B cell (primary cell): ENCODE data around the gene COL6A1. TPM values are rescaled to one million over a fixed set of nuclear protein-coding genes. Genes with fewer than 3 reads are reported as not detected.

Experiments used
- ATAC-seq: fragments of 200-7000 bp; cut with Tn5 transposase; one replicate; pipeline ENCODE4 v1.10.0; 2021; ENCODE audit warnings: low read depth, mild to moderate bottlenecking, moderate number of reproducible peaks, moderate library complexity
- CTCF ChIA-PET: fragments of 350-600 bp; sonication (Branson Sonifier 250); formaldehyde crosslinking; loops from one replicate; lab custom pipeline; 2021; ENCODE audit warnings: antibody characterized with exemption, inconsistent platforms; lab: Charles Lee
- POLR2A ChIA-PET: fragments of 350-600 bp; sonication (Branson Sonifier 250); formaldehyde crosslinking; loops from one replicate; lab custom pipeline; 2021; ENCODE audit warnings: antibody characterized with exemption; lab: Charles Lee
- DNase-seq: peaks from one replicate; pipeline ENCODE4 v3.0.0; 2013
- H2AFZ ChIP-seq: 2 replicates; pipeline ENCODE4 v1.6.1; 2012; ENCODE audit warnings: mild to moderate bottlenecking, low read depth, low read length; ENCODE audit not compliant: insufficient read depth, poor library complexity, severe bottlenecking
- H3K27ac ChIP-seq, 2 donors: 1 replicate in 1 of 2; 2 replicates in 1 of 2; pipeline ENCODE4 v1.5.1; 2012 to 2013; ENCODE audit warnings: low read length in 2 of 2, mild to moderate bottlenecking in 2 of 2, moderate library complexity in 1 of 2
- H3K27me3 ChIP-seq, 4 experiments: fragments of 200-600 bp in 1 of 4; sonication (generic) in 1 of 4; replicated peaks in 1 of 4; 1 replicate in 2 of 4; 2 replicates in 2 of 4; pipeline versions ENCODE4 v1.6.1 to v1.7.0; 2013 to 2016; ENCODE audit warnings: low read length in 3 of 4, mild to moderate bottlenecking in 2 of 4, mixed read lengths in 1 of 4, moderate library complexity in 1 of 4; ENCODE audit not compliant: insufficient read depth in 4 of 4, control insufficient read depth in 3 of 4; ENCODE audit errors: control extremely low read depth in 1 of 4
- H3K36me3 ChIP-seq, 2 experiments: replicated peaks in 1 of 2; 1 replicate in 1 of 2; 2 replicates in 1 of 2; pipeline versions ENCODE4 v1.6.1 to v1.7.1; 2013; ENCODE audit warnings: low read length in 1 of 2; ENCODE audit not compliant: insufficient read depth in 2 of 2, control insufficient read depth in 1 of 2; ENCODE audit errors: control extremely low read depth in 1 of 2, extremely low read depth in 1 of 2
- H3K4me1 ChIP-seq, 2 donors: fragments of 200-600 bp in 1 of 2; sonication (generic) in 1 of 2; 1 replicate in 1 of 2; 2 replicates in 1 of 2; pipeline versions ENCODE4 v1.5.1 to v1.6.1; 2013 to 2017; ENCODE audit warnings: low read length in 2 of 2; ENCODE audit not compliant: control insufficient read depth in 2 of 2, insufficient read depth in 2 of 2
- H3K4me2 ChIP-seq: replicated peaks from 2 replicates; pipeline ENCODE3; 2012; ENCODE audit warnings: mild to moderate bottlenecking, low read depth, low read length; ENCODE audit not compliant: poor library complexity, severe bottlenecking
- H3K4me3 ChIP-seq, 5 experiments: fragments of 200-600 bp in 1 of 5; sonication (generic) in 1 of 5; 1 replicate in 3 of 5; 2 replicates in 2 of 5; pipeline versions ENCODE4 v1.5.1 to v1.7.0; 2011 to 2016; ENCODE audit warnings: low read length in 4 of 5, mild to moderate bottlenecking in 4 of 5, low read depth in 2 of 5, control low read depth in 1 of 5, moderate library complexity in 1 of 5; ENCODE audit not compliant: insufficient read depth in 1 of 5; ENCODE audit errors: control extremely low read depth in 1 of 5, extremely low read depth in 1 of 5
- H3K79me2 ChIP-seq: fragments of 200-600 bp; sonication (generic); one replicate; pipeline ENCODE4 v1.6.0; 2016; ENCODE audit warnings: low read length; ENCODE audit not compliant: control insufficient read depth, insufficient read depth
- H3K9ac ChIP-seq: fragments of 200-600 bp; sonication (generic); 2 replicates; pipeline ENCODE4 v1.6.1; 2017; ENCODE audit warnings: mild to moderate bottlenecking, low read length, moderate library complexity
- H3K9me3 ChIP-seq, 3 donors: one replicate each; pipeline versions ENCODE4 v1.6.1 to v1.7.1; 2013; ENCODE audit warnings: low read length in 2 of 3; ENCODE audit not compliant: control insufficient read depth in 2 of 3, insufficient read depth in 1 of 3; ENCODE audit errors: control extremely low read depth in 1 of 3
- H4K20me1 ChIP-seq: 2 replicates; pipeline ENCODE4 v1.6.0; 2012; ENCODE audit warnings: mild to moderate bottlenecking, low read length; ENCODE audit not compliant: insufficient read depth, control insufficient read depth, poor library complexity, severe bottlenecking
- H3K27ac Mint-ChIP-seq: one replicate; pipeline ENCODE4 v1.8.0; 2021; ENCODE audit warnings: mixed read lengths
- H3K27me3 Mint-ChIP-seq: one replicate; pipeline ENCODE4 v1.8.0; 2021; ENCODE audit warnings: mixed read lengths
- H3K4me1 Mint-ChIP-seq: one replicate; pipeline ENCODE4 v1.8.0; 2021; ENCODE audit warnings: mixed read lengths
- H3K4me3 Mint-ChIP-seq: one replicate; pipeline ENCODE4 v1.8.0; 2021; ENCODE audit warnings: mixed read lengths
- H3K9me3 Mint-ChIP-seq: one replicate; pipeline ENCODE4 v1.8.0; 2022; ENCODE audit warnings: mixed read lengths; ENCODE audit not compliant: insufficient read depth
- EZH2 ChIP-seq: IDR thresholded peaks from 2 replicates; pipeline ENCODE4 v1.6.1; 2012; ENCODE audit warnings: borderline replicate concordance, low read depth, mild to moderate bottlenecking, moderate library complexity, low read length; ENCODE audit not compliant: insufficient read depth, poor library complexity, severe bottlenecking
- WGBS: methylation state at CpG from one replicate; pipeline ENCODE4 v1.1.5; 2013; ENCODE audit warnings: missing lambda C conversion rate; ENCODE audit not compliant: insufficient coverage; 5-methylcytosine and 5-hydroxymethylcytosine counted together
- intact Hi-C: fragments of 100-400 bp; cut with micrococcal nuclease; formaldehyde crosslinking; loops from one replicate; pipeline ENCODE4 v1.10.0; 2022
- polyA plus RNA-seq: library from polyadenylated mRNA; depleted of rRNA; stranded (reverse); fragments of >200 nt; gene quantifications from 2 replicates; pipeline ENCODE4 v1.2.3, GENCODE V29; 2012
- total RNA-seq, 2 donors: library from RNA; stranded (reverse); fragments of 120-200 nt in 1 of 2; gene quantifications; 1 replicate in 1 of 2; 2 replicates in 1 of 2; pipeline versions ENCODE4 v1.2.3 to v1.2.4, GENCODE V29; 2013 to 2022
- TF ChIP-seq, protein P1 (sequence below): fragments of 200-600 bp; IDR thresholded peaks from one replicate; pipeline ENCODE4 v1.8.0; 2022; ENCODE audit warnings: antibody characterized with exemption, mild to moderate bottlenecking

COL6A1 gene
- total and polyA plus RNA-seq, 2 donors (not counting 1 experiment from before 2014, with no cell fraction given) = 0.39 to 0.67 TPM

DNA sequence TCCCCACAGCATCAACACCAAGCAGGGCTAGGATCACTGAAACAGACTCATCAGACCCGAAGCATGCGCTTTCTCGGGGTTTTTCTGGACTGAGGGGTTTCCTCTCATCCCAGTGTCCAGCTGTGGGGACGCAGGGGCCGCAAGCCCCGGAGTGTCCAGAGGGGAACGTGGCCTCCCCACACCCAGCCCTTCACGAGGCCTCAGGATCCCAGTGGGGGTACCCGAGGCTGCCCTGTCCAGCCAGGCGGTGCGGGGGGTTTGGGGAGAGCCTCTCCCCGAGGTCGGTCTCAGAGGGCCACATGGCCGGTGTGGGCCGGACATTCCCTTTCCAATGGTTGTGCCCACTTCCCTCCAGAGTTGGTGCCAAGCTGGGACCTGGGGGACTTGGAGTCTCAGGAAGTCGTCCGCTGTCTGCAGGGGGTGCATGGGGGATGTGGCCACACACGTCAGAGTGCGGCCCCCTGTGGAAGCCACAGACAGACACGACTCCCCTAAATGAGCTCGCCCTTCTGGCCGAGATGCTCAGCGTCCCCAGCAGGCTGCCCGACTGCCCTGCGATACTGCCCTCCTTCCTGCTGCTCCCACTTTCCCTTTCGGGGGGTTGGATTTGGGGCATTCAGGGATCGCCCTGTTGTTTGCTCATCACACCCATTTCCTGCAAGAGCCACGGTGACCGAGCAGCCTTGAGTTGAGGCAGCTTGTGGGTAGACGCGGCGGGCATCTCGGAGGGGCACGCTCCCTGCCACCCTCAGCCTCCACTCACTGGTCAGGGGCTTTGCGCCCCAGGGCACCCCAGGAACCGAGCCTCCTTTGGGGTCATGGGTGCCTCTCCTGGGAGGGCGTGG is 4.1 kb downstream of the COL6A1 start:
- CTCF ChIA-PET = no interaction called here

More for the DNA sequence above, 4.1 kb downstream of the COL6A1 start:
- H3K9ac ChIP-seq = no peak overlapping the region
- 87% methylated on average over 36 of the region's 37 CpGs for WGBS
- peaks cover 0 to 27% (median 5%) of the 10 kb centered on the region in 4 experiments for H3K27me3 ChIP-seq
- Mint-ChIP-seq H3K27ac (no peak overlapping the region), H3K9me3 (no peaks in the 10 kb centered on the region), H3K4me3 (no peak overlapping the region), H3K4me1 (peaks cover 4% of the 10 kb centered on the region), H3K27me3 (peaks cover 8% of the 10 kb centered on the region)
- H3K27ac ChIP-seq = no peak overlapping the region
- TF ChIP-seq EZH2 = no peak
- TF ChIP-seq, protein P1, sequence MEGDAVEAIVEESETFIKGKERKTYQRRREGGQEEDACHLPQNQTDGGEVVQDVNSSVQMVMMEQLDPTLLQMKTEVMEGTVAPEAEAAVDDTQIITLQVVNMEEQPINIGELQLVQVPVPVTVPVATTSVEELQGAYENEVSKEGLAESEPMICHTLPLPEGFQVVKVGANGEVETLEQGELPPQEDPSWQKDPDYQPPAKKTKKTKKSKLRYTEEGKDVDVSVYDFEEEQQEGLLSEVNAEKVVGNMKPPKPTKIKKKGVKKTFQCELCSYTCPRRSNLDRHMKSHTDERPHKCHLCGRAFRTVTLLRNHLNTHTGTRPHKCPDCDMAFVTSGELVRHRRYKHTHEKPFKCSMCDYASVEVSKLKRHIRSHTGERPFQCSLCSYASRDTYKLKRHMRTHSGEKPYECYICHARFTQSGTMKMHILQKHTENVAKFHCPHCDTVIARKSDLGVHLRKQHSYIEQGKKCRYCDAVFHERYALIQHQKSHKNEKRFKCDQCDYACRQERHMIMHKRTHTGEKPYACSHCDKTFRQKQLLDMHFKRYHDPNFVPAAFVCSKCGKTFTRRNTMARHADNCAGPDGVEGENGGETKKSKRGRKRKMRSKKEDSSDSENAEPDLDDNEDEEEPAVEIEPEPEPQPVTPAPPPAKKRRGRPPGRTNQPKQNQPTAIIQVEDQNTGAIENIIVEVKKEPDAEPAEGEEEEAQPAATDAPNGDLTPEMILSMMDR = no peak
- no peak for DNase-seq
- POLR2A ChIA-PET = no interaction called here
- H3K9me3 ChIP-seq = peaks cover 0 to 15% (median 0%) of the 10 kb centered on the region in 3 donors
- no peak for ATAC-seq
- no peaks in the 10 kb centered on the region for H3K36me3 ChIP-seq
- H3K4me3 ChIP-seq = no peak overlapping the region
- H3K79me2 ChIP-seq = no peaks in the 10 kb centered on the region
- no peaks in the 10 kb centered on the region for H4K20me1 ChIP-seq
- intact Hi-C loops = no loop called here
- H3K4me2 ChIP-seq = no peak overlapping the region
- H2AFZ ChIP-seq = no peak overlapping the region
- H3K4me1 ChIP-seq = peaks cover 15 to 18% of the 10 kb centered on the region in 2 donors
